ENCODE measurements around the gene CD274.

The CD274 gene

GRCh38 chr9:5450359-5451091 lies at the start of gene CD274:
CD274 (plus strand) TSS chr9:5450542; CDS start chr9:5456114, 5,572 bp downstream.
- intact Hi-C loops (cut with DNase I), result loop anchor here (5.0 kb wide), 1 partner anchor 142 kb away; no protein-coding TSS in a partner anchor

DNA sequence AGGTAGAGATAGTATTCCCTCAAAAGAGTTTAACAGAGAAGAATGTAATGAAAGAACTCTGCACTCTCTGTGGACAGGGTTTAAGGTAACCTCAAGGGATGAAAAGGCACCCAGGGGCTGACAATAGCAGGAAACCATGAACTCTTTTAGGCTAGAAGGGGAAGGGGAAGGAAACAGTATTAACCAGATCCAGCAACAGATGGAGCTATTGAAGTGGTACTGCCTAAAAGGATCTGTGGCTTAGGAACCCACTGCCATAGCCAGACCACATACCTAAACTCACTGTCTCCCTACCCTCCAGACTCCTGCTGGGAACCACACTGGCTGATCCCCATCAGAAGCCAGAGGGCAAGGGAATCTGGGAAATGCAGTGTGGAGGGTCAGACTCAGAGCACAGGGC lies 48.1 kb upstream of the CD274 start:
- no peak for DNase-seq

More at GRCh38 chr9:5450359-5451091, at the start of gene CD274:
- DNase-seq, result peak; percentile 63 to 97 (median 78)

DNA sequence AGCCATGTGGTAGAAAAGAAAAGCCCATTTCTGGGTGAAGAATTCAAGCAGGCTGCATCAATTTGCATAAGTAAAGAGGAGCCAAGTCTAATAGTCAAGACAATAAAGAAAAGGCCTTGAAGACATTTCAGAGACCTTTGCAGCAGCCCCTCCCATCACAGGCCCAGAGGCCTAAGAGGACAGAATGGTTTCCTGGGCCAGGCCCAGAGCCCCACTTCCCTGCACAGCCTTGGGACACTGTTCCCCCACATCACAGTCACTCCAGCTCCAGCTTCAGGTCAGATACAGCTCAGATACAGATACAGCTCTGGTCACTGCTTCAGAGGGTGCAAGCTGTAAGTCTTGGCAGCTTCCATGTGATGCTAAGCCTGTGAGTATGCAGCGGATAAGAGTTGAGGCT lies 41.7 kb upstream of the CD274 start:
- no peak for DNase-seq
- intact Hi-C loops (cut with DNase I), result no loop called here

More for the DNA sequence above, 48.1 kb upstream of the CD274 start:
- intact Hi-C loops (cut with DNase I), result no loop called here

DNA sequence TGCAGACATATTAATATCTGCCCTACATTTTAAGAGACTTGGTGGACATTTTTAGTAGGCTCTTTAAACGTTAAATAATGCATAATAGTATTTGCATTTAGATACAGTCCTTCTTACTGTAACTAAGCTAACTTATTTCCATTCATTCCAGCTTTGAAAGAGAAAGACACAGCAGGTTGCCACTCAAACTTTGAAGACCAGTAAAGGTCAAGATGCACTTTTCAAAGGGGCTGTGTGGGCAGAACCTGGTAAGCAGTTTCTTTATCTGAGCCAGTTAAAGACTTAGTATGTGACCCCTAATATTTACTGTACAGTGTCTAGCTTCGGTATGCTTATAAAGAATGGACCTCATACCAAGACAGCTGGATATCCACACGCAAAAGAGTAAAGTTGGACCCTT lies 33.4 kb upstream of the CD274 start:
- intact Hi-C loops (cut with DNase I), result loop anchor here (10.0 kb wide), 1 partner anchor 122 kb away; no protein-coding TSS in a partner anchor

DNA sequence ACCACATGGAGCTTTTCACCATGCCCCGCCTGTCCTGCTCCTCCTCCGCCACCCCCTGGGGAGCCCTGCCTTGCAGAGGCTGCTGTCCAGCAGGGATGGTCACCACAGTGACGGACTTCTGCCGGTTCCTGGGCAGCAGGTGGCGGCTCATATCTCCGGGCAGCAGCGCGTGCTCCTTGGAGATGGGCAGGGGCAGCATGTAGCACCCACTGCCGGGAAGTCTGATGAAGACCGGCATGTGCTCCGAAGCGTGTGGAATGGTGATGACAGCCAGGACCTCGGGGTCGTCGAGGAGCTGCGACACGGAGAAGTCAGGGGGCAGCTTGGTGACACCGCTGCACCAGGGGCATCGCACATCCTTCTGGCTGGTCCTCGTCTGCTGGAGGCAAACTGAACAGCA lies 31.9 kb upstream of the CD274 start:
- peak in 1 of 10 donors; percentile 75 for DNase-seq
- intact Hi-C loops (cut with DNase I), result loop anchor here (10.0 kb wide), 1 partner anchor 124 kb away; no protein-coding TSS in a partner anchor

More for the DNA sequence above, 33.4 kb upstream of the CD274 start:
- no peak for DNase-seq

DNA sequence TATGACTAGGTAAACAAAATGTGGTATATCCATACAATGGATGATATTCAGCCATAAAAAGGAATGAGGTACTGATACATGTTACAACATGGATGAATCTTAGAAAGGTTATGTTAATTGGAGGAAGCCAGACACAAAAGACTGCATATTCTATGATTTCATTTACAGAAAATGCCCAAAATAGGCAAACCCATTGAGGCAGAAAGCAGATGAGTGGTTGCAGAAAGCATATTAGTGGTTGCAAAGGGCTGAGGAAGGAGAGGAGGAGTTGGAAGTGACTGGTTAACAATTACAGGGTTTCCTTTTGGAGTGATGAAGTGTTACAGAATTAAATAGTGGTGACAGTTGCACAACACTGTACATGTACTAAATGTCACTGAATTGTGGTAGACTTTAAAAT lies 30.4 kb upstream of the CD274 start:
- DNase-seq, result no peak
- intact Hi-C loops (cut with DNase I), result loop anchor here (10.0 kb wide), 1 partner anchor 125 kb away; no protein-coding TSS in a partner anchor

DNA sequence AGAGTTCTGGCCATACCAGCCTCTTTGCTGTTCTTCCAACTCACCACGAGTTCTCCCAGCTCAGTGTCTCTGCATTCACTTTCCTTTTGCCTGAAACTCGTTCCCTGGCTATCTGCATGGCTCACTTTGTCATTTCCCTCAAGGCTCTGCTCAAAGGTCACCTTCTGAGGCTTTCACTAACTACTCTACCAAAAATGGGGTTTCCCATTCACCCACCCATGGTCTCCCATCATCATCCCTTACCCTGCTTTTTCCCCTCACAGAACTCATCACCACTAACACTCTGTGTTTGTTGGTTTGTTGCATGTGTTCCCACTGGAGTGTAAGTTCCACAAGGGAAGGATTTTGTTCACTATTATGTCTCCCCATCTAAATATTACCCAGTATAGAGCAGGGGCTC lies 29.2 kb upstream of the CD274 start:
- no peak for DNase-seq
- intact Hi-C loops (cut with DNase I), result no loop called here

DNA sequence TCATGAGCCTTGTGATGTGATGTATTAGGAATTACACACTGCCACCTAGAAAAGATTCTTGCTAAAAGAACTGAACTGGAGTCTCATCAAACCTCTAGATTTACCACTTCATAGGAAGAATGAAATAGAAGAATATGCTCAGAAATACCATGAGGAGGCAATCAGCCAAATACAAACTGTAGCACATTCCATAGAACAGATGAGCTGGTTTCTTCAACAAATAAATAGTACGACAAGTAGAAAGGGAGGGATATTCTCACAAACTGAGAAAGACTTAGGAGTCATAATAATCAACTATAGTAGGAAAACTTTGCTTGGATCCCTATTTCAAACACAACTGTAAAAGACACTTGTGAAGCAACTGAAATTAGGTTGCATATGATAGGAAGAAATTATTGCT lies 28.1 kb upstream of the CD274 start:
- DNase-seq, result no peak
- intact Hi-C loops (cut with DNase I), result no loop called here

GRCh38 chr9:5425006-5425628 lies 25.2 kb upstream of the CD274 start:
- no peak for DNase-seq
- intact Hi-C loops (cut with DNase I), result no loop called here

GRCh38 chr9:5427005-5427404 lies 23.3 kb upstream of the CD274 start:
- intact Hi-C loops (cut with DNase I), result no loop called here
- DNase-seq, result no peak

DNA sequence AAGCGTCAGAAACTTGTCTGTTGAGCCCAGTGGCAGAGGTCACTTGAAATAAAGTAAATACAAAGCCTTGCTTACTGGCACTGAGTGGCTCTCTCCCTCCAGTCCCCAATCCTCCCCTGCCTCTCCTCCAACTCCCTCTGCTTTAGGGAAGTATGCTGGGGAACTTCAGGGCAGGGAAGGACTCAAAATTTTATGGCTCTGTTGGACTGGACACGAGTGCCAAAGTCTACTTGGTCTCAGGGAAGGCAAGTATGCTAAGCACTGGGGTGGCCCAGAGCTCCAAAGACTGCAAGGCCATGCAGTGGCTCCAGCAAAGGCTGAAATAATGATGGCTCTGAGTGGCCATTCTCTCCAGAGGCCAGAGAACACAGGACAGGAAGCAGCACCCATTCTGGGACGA lies 22.2 kb upstream of the CD274 start:
- intact Hi-C loops (cut with DNase I), result no loop called here
- DNase-seq, result no peak

GRCh38 chr9:5428794-5429528 lies 21.4 kb upstream of the CD274 start:
- intact Hi-C loops (cut with DNase I), result no loop called here
- DNase-seq, result peak in 1 of 10 donors; percentile 64

- DNase-seq, result no peak
- intact Hi-C loops (cut with DNase I), result loop anchor here (10.0 kb wide), 1 partner anchor 445 kb away; the partner anchor contains the start of gene JAK2
Measured at GRCh38 chr9:5429873-5430564, 20.3 kb upstream of the CD274 start.

DNA sequence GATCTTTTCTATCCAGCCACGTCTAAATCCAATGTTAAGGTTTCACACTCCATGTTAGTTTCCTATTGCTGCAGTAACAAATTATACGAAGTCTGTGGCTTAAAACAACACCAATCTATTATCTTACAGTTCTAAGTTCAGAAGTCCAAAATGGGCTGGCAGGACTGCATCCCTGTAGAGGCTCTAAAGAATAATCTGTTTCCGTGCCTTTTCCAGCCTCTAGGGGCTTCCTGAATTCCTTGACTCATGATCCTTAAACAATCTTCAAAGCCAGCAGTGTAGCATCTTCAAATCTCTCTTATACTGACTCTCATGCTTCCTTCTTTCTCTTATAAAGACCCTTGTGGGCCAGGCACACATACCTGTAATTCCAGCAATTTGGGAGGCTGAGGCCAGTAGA lies 19.4 kb upstream of the CD274 start:
- intact Hi-C loops (cut with DNase I), result loop anchor here (10.0 kb wide), 1 partner anchor 446 kb away; the partner anchor contains the start of gene JAK2
- no peak for DNase-seq

DNA sequence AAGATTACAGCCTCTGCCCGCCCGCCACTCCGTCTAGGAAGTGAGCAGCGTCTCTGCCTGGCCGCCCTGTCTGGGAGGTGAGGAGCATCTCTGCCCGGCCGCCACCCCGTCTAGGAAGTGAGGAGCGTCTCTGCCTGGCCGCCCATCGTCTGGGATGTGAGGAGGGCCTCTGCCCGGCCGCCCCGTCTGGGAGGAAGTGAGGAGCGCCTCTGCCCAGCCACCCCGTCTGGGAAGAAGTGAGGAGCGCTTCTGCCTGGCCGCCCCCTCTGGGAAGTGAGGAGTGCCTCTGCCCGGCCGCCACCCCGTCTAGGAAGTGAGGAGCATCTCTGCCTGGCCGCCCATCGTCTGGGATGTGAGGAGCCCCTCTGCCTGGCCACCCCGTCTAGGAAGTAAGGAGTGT lies 17.5 kb upstream of the CD274 start:
- DNase-seq, result peak in 2 of 10 donors; percentile 54 to 59
- intact Hi-C loops (cut with DNase I), result loop anchor here (10.0 kb wide), 1 partner anchor 448 kb away; the partner anchor contains the start of gene JAK2

DNA sequence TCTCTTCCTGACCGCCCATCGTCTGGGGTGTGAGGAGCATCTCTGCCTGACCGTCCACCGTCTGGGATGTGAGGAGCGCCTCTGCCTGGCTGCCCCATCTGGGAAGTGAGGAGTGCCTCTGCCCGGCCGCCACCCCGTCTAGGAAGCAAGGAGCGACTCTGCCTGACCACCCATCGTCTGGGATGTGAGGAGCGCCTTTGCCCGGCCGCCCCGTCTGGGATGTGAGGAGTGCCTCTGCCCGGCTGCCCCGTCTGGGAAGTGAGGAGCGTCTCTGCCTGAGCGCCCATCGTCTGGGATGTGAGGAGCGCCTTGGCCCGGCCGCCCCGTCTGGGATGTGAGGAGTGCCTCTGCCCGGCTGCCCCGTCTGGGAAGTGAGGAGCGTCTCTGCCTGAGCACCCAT lies 17.0 kb upstream of the CD274 start:
- intact Hi-C loops (cut with DNase I), result loop anchor here (10.0 kb wide), 1 partner anchor 449 kb away; the partner anchor contains the start of gene JAK2

GRCh38 chr9:5433841-5434810 lies 16.2 kb upstream of the CD274 start:
- peak in 3 of 10 donors; percentile 65 to 86 (median 75) for DNase-seq
- intact Hi-C loops (cut with DNase I), result loop anchor here (10.0 kb wide), 1 partner anchor 449 kb away; the partner anchor contains the start of gene JAK2

More for the DNA sequence above, 17.0 kb upstream of the CD274 start:
- DNase-seq, result peak in 2 of 10 donors; percentile 55 to 58

- DNase-seq, result no peak
- intact Hi-C loops (cut with DNase I), result loop anchor here (10.0 kb wide), 1 partner anchor 451 kb away; the partner anchor contains the start of gene JAK2
Measured at GRCh38 chr9:5435912-5436311, 14.4 kb upstream of the CD274 start.

DNA sequence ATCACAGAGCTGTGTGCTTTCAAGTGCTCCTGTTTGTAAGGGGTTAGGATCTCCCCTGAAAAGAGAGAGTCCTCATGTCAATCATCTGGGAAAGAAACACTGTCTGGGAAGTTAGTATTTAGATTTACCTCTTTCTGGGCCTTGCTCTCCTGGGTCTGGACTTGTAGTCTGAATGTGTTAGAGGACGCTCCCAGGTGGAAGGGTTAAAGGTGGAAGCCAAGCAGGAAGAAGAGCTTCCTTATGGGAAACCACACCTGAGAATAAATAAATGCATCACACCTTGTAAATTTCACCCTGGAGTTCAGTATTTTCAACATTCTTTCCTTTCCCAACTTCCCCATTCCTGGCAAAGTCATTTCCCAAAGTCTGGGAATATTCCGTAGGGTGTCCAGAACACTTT lies 13.9 kb upstream of the CD274 start:
- no peak for DNase-seq
- intact Hi-C loops (cut with DNase I), result loop anchor here (10.0 kb wide), 1 partner anchor 452 kb away; the partner anchor contains the start of gene JAK2
